ENCODE measurements around the gene PIP5K1B. TPM values are rescaled to one million over a fixed set of nuclear protein-coding genes. Genes with fewer than 3 reads are reported as not detected.

PIP5K1B gene
- total RNA-seq, 2 experiments from 2014 or later, result 3.8 to 10.7 TPM

GRCh38 chr9:68668127-68668526 is 36.9 kb upstream of the PIP5K1B start:
- H3K4me2 ChIP-seq (ENCODE audit: low read length), result no peak overlapping the region
- DNase-seq (ENCODE audit: low spot score), result no peak
- intact Hi-C loops (cut with micrococcal nuclease; ENCODE audit: unreplicated experiment), result no loop called here
- ChIA-PET CTCF (ENCODE audit: unreplicated experiment) (interaction anchor here (0.6 kb wide), 1 partner anchor 86 kb away, joined by 11 read pairs; no protein-coding TSS in a partner anchor), POLR2A (interaction anchor here (0.5 to 1.0 kb wide), 3 partner anchors 9 to 55 kb away, joined by 3 to 5 read pairs (median 4); no protein-coding TSS in a partner anchor)
- no peaks in the 10 kb centered on the region for H4K20me1 ChIP-seq (ENCODE audit: insufficient read depth, low read length)
- no TSS peak for BruUV-seq (replicated peaks)
- no peak overlapping the region for H3K4me3 ChIP-seq (ENCODE audit: low read depth, low read length, poor library complexity, severe bottlenecking)
- no peaks in the 10 kb centered on the region for H3K36me3 ChIP-seq (ENCODE audit: insufficient read depth, low read length)
- H3K9me2 ChIP-seq (ENCODE audit: insufficient read depth, low read length), result no peaks in the 10 kb centered on the region
- no peak overlapping the region for H2AFZ ChIP-seq (ENCODE audit: low read length)
- TF ChIP-seq CTCF (conservative IDR thresholded peaks at IDR 0.05; ENCODE audit: low read length), result no peak
- TF ChIP-seq EZH2phosphoT487 (IDR thresholded peaks at IDR 0.05; ENCODE audit: borderline replicate concordance, low read depth, low read length), result no peak
- H3K79me2 ChIP-seq (ENCODE audit: insufficient read depth, low read depth, low read length), result no peaks in the 10 kb centered on the region
- no peak overlapping the region for H3K27ac ChIP-seq (ENCODE audit: low read depth, low read length, poor library complexity, severe bottlenecking)
- H3K4me1 ChIP-seq (ENCODE audit: insufficient read depth, low read length, poor library complexity, severe bottlenecking), result peaks cover 11% of the 10 kb centered on the region
- no peaks in the 10 kb centered on the region for H3K9me3 ChIP-seq (ENCODE audit: low read length)

GRCh38 chr9:68669218-68669617 is 35.8 kb upstream of the PIP5K1B start:
- no peaks in the 10 kb centered on the region for H3K9me3 ChIP-seq (ENCODE audit: low read length)
- no peaks in the 10 kb centered on the region for H4K20me1 ChIP-seq (ENCODE audit: insufficient read depth, low read length)
- POLR2A ChIA-PET, result interaction anchor here (1.0 to 1.3 kb wide), 2 partner anchors 17 to 20 kb away, joined by 3 read pairs; no protein-coding TSS in a partner anchor
- no peak overlapping the region for H3K4me3 ChIP-seq (ENCODE audit: low read depth, low read length, poor library complexity, severe bottlenecking)
- H3K9me2 ChIP-seq (ENCODE audit: insufficient read depth, low read length), result no peaks in the 10 kb centered on the region
- H3K36me3 ChIP-seq (ENCODE audit: insufficient read depth, low read length), result no peaks in the 10 kb centered on the region
- DNase-seq (ENCODE audit: low spot score), result no peak
- intact Hi-C loops (cut with micrococcal nuclease; ENCODE audit: unreplicated experiment), result no loop called here
- CTCF ChIA-PET (ENCODE audit: unreplicated experiment), result no interaction called here
- BruUV-seq (replicated peaks), result no TSS peak
- H3K27ac ChIP-seq (ENCODE audit: low read depth, low read length, poor library complexity, severe bottlenecking), result no peak overlapping the region
- peak overlapping the region; percentile 61 for H2AFZ ChIP-seq (ENCODE audit: low read length)
- no peaks in the 10 kb centered on the region for H3K79me2 ChIP-seq (ENCODE audit: insufficient read depth, low read depth, low read length)
- peaks cover 11% of the 10 kb centered on the region for H3K4me1 ChIP-seq (ENCODE audit: insufficient read depth, low read length, poor library complexity, severe bottlenecking)
- H3K4me2 ChIP-seq (ENCODE audit: low read length), result no peak overlapping the region
- no peak for TF ChIP-seq CTCF (conservative IDR thresholded peaks at IDR 0.05; ENCODE audit: low read length)
- no peak for TF ChIP-seq EZH2phosphoT487 (IDR thresholded peaks at IDR 0.05; ENCODE audit: borderline replicate concordance, low read depth, low read length)

GRCh38 chr9:68672215-68672614 is 32.8 kb upstream of the PIP5K1B start:
- TF ChIP-seq CTCF (conservative IDR thresholded peaks at IDR 0.05; ENCODE audit: low read length), result no peak
- TF ChIP-seq EZH2phosphoT487 (IDR thresholded peaks at IDR 0.05; ENCODE audit: borderline replicate concordance, low read depth, low read length), result no peak
- Histone ChIP-seq H3K79me2 (ENCODE audit: insufficient read depth, low read depth, low read length) (no peaks in the 10 kb centered on the region), H3K27ac (ENCODE audit: low read depth, low read length, poor library complexity, severe bottlenecking) (no peak overlapping the region), H3K36me3 (ENCODE audit: insufficient read depth, low read length) (no peaks in the 10 kb centered on the region), H4K20me1 (ENCODE audit: insufficient read depth, low read length) (no peaks in the 10 kb centered on the region), H3K9me3 (ENCODE audit: low read length) (no peaks in the 10 kb centered on the region), H2AFZ (ENCODE audit: low read length) (no peak overlapping the region), H3K4me1 (ENCODE audit: insufficient read depth, low read length, poor library complexity, severe bottlenecking) (peaks cover 11% of the 10 kb centered on the region), H3K4me3 (ENCODE audit: low read depth, low read length, poor library complexity, severe bottlenecking) (no peak overlapping the region), H3K9me2 (ENCODE audit: insufficient read depth, low read length) (no peaks in the 10 kb centered on the region), H3K4me2 (ENCODE audit: low read length) (peak overlapping the region; percentile 19; the same call in 1 of the 2 replicates)
- CTCF ChIA-PET (ENCODE audit: unreplicated experiment), result no interaction called here
- intact Hi-C loops (cut with micrococcal nuclease; ENCODE audit: unreplicated experiment), result no loop called here
- DNase-seq (ENCODE audit: low spot score), result peak; percentile 30
- POLR2A ChIA-PET, result interaction anchor here (0.9 to 2.8 kb wide), 9 partner anchors 10 to 94 kb away, joined by 3 to 9 read pairs (median 4); no protein-coding TSS in a partner anchor
- BruUV-seq (replicated peaks), result no TSS peak

Data from OCI-LY7 (cell line).